Mesendoderm (in vitro differentiated cells): Measurements from ENCODE around the gene LGALS3BP.

Experiments
- DNase-seq: peaks from one replicate; pipeline ENCODE4 v3.0.0; 2013
- H2AK5ac ChIP-seq: 2 replicates; pipeline ENCODE4 v1.6.1; 2013; ENCODE audit warnings: low read length, inconsistent platforms
- H2BK120ac ChIP-seq: 2 replicates; pipeline ENCODE4 v1.6.1; 2013; ENCODE audit warnings: low read depth, mild to moderate bottlenecking, low read length, moderate library complexity, mixed read lengths
- H2BK15ac ChIP-seq: replicated peaks from 2 replicates; pipeline ENCODE4 v1.6.1; 2013; ENCODE audit warnings: low read depth, mild to moderate bottlenecking, moderate library complexity
- H2BK5ac ChIP-seq: 2 replicates; pipeline ENCODE4 v1.6.1; 2013; ENCODE audit warnings: low read length, inconsistent platforms
- H3K18ac ChIP-seq: 2 replicates; pipeline ENCODE4 v1.6.1; 2013; ENCODE audit warnings: mild to moderate bottlenecking, low read length, mixed read lengths
- H3K23ac ChIP-seq: one replicate; pipeline ENCODE4 v1.6.1; 2013; ENCODE audit warnings: low read length
- H3K27ac ChIP-seq: 2 replicates; pipeline ENCODE4 v1.5.1; 2013; ENCODE audit warnings: low read depth, mild to moderate bottlenecking, inconsistent platforms, low read length, moderate library complexity
- H3K27me3 ChIP-seq: 2 replicates; pipeline ENCODE4 v1.6.1; 2013; ENCODE audit warnings: low read length, control low read depth, mild to moderate bottlenecking, inconsistent platforms; ENCODE audit not compliant: insufficient read depth, poor library complexity
- H3K36me3 ChIP-seq: 2 replicates; pipeline ENCODE4 v1.6.1; 2013; ENCODE audit warnings: low read length, inconsistent platforms; ENCODE audit not compliant: control insufficient read depth, insufficient read depth
- H3K4ac ChIP-seq: one replicate; pipeline ENCODE4 v1.6.1; 2013; ENCODE audit warnings: low read depth, mild to moderate bottlenecking, low read length, moderate library complexity
- H3K4me1 ChIP-seq: 2 replicates; pipeline ENCODE4 v1.6.1; 2013; ENCODE audit warnings: low read depth, low read length, inconsistent platforms; ENCODE audit not compliant: control insufficient read depth
- H3K4me2 ChIP-seq: 2 replicates; pipeline ENCODE4 v1.6.1; 2013; ENCODE audit warnings: low read length
- H3K4me3 ChIP-seq: 2 replicates; pipeline ENCODE4 v1.5.1; 2013; ENCODE audit warnings: mild to moderate bottlenecking, low read length
- H3K56ac ChIP-seq: one replicate; pipeline ENCODE4 v1.6.1; 2013; ENCODE audit warnings: low read length
- H3K79me1 ChIP-seq: 2 replicates; pipeline ENCODE4 v1.6.1; 2013; ENCODE audit warnings: low read length, inconsistent platforms
- H3K79me2 ChIP-seq: 2 replicates; pipeline ENCODE4 v1.6.1; 2013; ENCODE audit warnings: mild to moderate bottlenecking, low read length; ENCODE audit not compliant: control insufficient read depth, insufficient read depth
- H3K9ac ChIP-seq: 2 replicates; pipeline ENCODE4 v1.6.1; 2013; ENCODE audit warnings: low read length, inconsistent platforms
- H4K5ac ChIP-seq: one replicate; pipeline ENCODE4 v1.6.1; 2013; ENCODE audit warnings: low read length
- H4K8ac ChIP-seq: one replicate; pipeline ENCODE4 v1.6.1; 2013; ENCODE audit warnings: low read depth, mild to moderate bottlenecking, control low read depth, low read length, moderate library complexity
- WGBS: extraction: QIAGEN DNeasy Blood & Tissue Kit; methylation state at CpG from one replicate; pipeline ENCODE4 v1.1.7; 2013; ENCODE audit warnings: low lambda C conversion rate, missing lambda C conversion rate; ENCODE audit not compliant: insufficient coverage; ENCODE audit errors: extremely low coverage; 5-methylcytosine and 5-hydroxymethylcytosine counted together

Gene LGALS3BP

GRCh38 chr17:78999947-79000395 lies 20.2 kb upstream of the LGALS3BP start:
- no peak overlapping the region for H2BK120ac ChIP-seq
- no peak overlapping the region for H3K23ac ChIP-seq
- H2AK5ac ChIP-seq: no peak overlapping the region
- no peak overlapping the region for H4K8ac ChIP-seq
- H3K4me1 ChIP-seq: no peaks in the 10 kb centered on the region
- H3K18ac ChIP-seq: no peak overlapping the region
- no peak overlapping the region for H3K4me2 ChIP-seq
- peaks cover 3% of the 10 kb centered on the region for H3K36me3 ChIP-seq
- H3K27me3 ChIP-seq: no peaks in the 10 kb centered on the region
- no peak overlapping the region for H4K5ac ChIP-seq
- H3K79me1 ChIP-seq: peaks cover 12% of the 10 kb centered on the region
- no peak overlapping the region for H3K4ac ChIP-seq
- no peak overlapping the region for H2BK15ac ChIP-seq
- no peak overlapping the region for H3K4me3 ChIP-seq
- no CpG with 5 or more reads among the region's 12 CpGs for WGBS
- no peak overlapping the region for H3K27ac ChIP-seq
- no peak overlapping the region for H3K56ac ChIP-seq
- DNase-seq: no peak
- no peak overlapping the region for H2BK5ac ChIP-seq
- peaks cover 4% of the 10 kb centered on the region for H3K79me2 ChIP-seq
- H3K9ac ChIP-seq: no peak overlapping the region

- Histone ChIP-seq H2AK5ac (no peak overlapping the region), H3K36me3 (peaks cover 3% of the 10 kb centered on the region), H3K9ac (no peak overlapping the region), H3K4ac (no peak overlapping the region), H2BK120ac (no peak overlapping the region), H3K4me2 (no peak overlapping the region), H4K8ac (no peak overlapping the region), H3K18ac (no peak overlapping the region), H3K56ac (no peak overlapping the region), H3K79me2 (peaks cover 4% of the 10 kb centered on the region), H3K79me1 (peaks cover 12% of the 10 kb centered on the region), H3K4me1 (no peaks in the 10 kb centered on the region), H2BK5ac (no peak overlapping the region), H3K27ac (no peak overlapping the region), H2BK15ac (no peak overlapping the region), H3K27me3 (no peaks in the 10 kb centered on the region), H4K5ac (no peak overlapping the region), H3K23ac (no peak overlapping the region), H3K4me3 (no peak overlapping the region)
- DNase-seq: no peak
- WGBS: no CpG with 5 or more reads among the region's 17 CpGs
Observed at GRCh38 chr17:78999056-78999768, 19.5 kb upstream of the LGALS3BP start.

- H2BK120ac ChIP-seq: no peak overlapping the region
- H3K4me1 ChIP-seq: no peaks in the 10 kb centered on the region
- H3K4me3 ChIP-seq: no peak overlapping the region
- H2BK5ac ChIP-seq: no peak overlapping the region
- no peak overlapping the region for H2BK15ac ChIP-seq
- no CpG with 5 or more reads among the region's 28 CpGs for WGBS
- no peak overlapping the region for H3K23ac ChIP-seq
- H3K27me3 ChIP-seq: no peaks in the 10 kb centered on the region
- H3K79me1 ChIP-seq: peaks cover 12% of the 10 kb centered on the region
- H4K5ac ChIP-seq: no peak overlapping the region
- H3K56ac ChIP-seq: no peak overlapping the region
- no peak for DNase-seq
- H3K27ac ChIP-seq: no peak overlapping the region
- H2AK5ac ChIP-seq: no peak overlapping the region
- no peak overlapping the region for H3K4ac ChIP-seq
- H3K36me3 ChIP-seq: peaks cover 3% of the 10 kb centered on the region
- H3K4me2 ChIP-seq: no peak overlapping the region
- no peak overlapping the region for H4K8ac ChIP-seq
- no peak overlapping the region for H3K18ac ChIP-seq
- H3K79me2 ChIP-seq: peaks cover 4% of the 10 kb centered on the region
- no peak overlapping the region for H3K9ac ChIP-seq
Observed at GRCh38 chr17:78998311-78999055, 18.8 kb upstream of the LGALS3BP start.

- Histone ChIP-seq H2BK5ac (no peak overlapping the region), H3K18ac (no peak overlapping the region), H2AK5ac (no peak overlapping the region), H4K8ac (no peak overlapping the region), H4K5ac (no peak overlapping the region), H3K9ac (no peak overlapping the region), H3K36me3 (peaks cover 5% of the 10 kb centered on the region), H3K27ac (no peak overlapping the region), H2BK15ac (no peak overlapping the region), H3K79me1 (peaks cover 12% of the 10 kb centered on the region), H3K4ac (no peak overlapping the region), H3K56ac (no peak overlapping the region), H3K27me3 (no peaks in the 10 kb centered on the region), H3K79me2 (peaks cover 4% of the 10 kb centered on the region), H2BK120ac (no peak overlapping the region), H3K23ac (no peak overlapping the region), H3K4me2 (no peak overlapping the region), H3K4me3 (no peak overlapping the region), H3K4me1 (no peaks in the 10 kb centered on the region)
- DNase-seq: no peak
- WGBS: no CpG with 5 or more reads among the region's 6 CpGs
Observed at GRCh38 chr17:78997881-78998280, 18.2 kb upstream of the LGALS3BP start.

GRCh38 chr17:78997231-78997741 lies 17.6 kb upstream of the LGALS3BP start:
- H3K79me1 ChIP-seq: peaks cover 11% of the 10 kb centered on the region
- no peak overlapping the region for H4K8ac ChIP-seq
- H3K23ac ChIP-seq: no peak overlapping the region
- peaks cover 5% of the 10 kb centered on the region for H3K36me3 ChIP-seq
- H3K4me2 ChIP-seq: no peak overlapping the region
- no peak overlapping the region for H3K18ac ChIP-seq
- no peaks in the 10 kb centered on the region for H3K4me1 ChIP-seq
- H3K9ac ChIP-seq: no peak overlapping the region
- no peak overlapping the region for H2AK5ac ChIP-seq
- H2BK15ac ChIP-seq: no peak overlapping the region
- H3K27ac ChIP-seq: no peak overlapping the region
- H3K4me3 ChIP-seq: no peak overlapping the region
- peaks cover 2% of the 10 kb centered on the region for H3K79me2 ChIP-seq
- no peak for DNase-seq
- H3K4ac ChIP-seq: no peak overlapping the region
- no CpG with 5 or more reads among the region's 27 CpGs for WGBS
- no peak overlapping the region for H4K5ac ChIP-seq
- no peak overlapping the region for H2BK5ac ChIP-seq
- H3K56ac ChIP-seq: no peak overlapping the region
- no peak overlapping the region for H2BK120ac ChIP-seq
- H3K27me3 ChIP-seq: no peaks in the 10 kb centered on the region
